K562 (cell line): ENCODE data around the gene TBR1. TPM values are rescaled to one million over a fixed set of nuclear protein-coding genes. Genes with fewer than 3 reads are reported as not detected.

ENCODE experiments used
- BRCA1 ChIP-seq, 2 experiments: fragments of 450-650 bp in 1 of 2; sonication (generic) in 1 of 2; formaldehyde crosslinking in 1 of 2; IDR thresholded peaks; 2 replicates each; pipeline versions ENCODE4 v1.5.0 to v1.6.1; 2017 to 2020; ENCODE audit warnings: mild to moderate bottlenecking in 1 of 2, missing genetic modification reagents in 1 of 2
- CBX8 ChIP-seq: fragments of 200-600 bp; sonication (generic); IDR thresholded peaks from 2 replicates; pipeline ENCODE4 v1.6.1; 2012; ENCODE audit warnings: borderline replicate concordance, mixed run types, low read depth, mild to moderate bottlenecking, moderate library complexity, mixed read lengths, low read length, control low read depth, inconsistent platforms; ENCODE audit not compliant: poor library complexity, severe bottlenecking; ENCODE audit errors: extremely low read depth
- HOXB6 ChIP-seq: fragments of 250-450 bp; sonication (Bioruptor Pico); IDR thresholded peaks from 2 replicates; pipeline ENCODE4 v1.5.1; 2022; ENCODE audit warnings: mild to moderate bottlenecking, borderline replicate concordance
- NEUROD1 ChIP-seq: fragments of 150-350 bp; IDR thresholded peaks from 2 replicates; pipeline ENCODE4 v1.6.1; 2014; ENCODE audit warnings: borderline replicate concordance, low read length, low read depth; ENCODE audit not compliant: partially characterized antibody
- PHTF2 ChIP-seq: fragments of 250-450 bp; sonication (Bioruptor Pico); IDR thresholded peaks from 2 replicates; pipeline ENCODE4 v1.5.0; 2021; ENCODE audit warnings: mild to moderate bottlenecking
- PRPF4 ChIP-seq: fragments of 200-400 bp; formaldehyde crosslinking; IDR thresholded peaks from one replicate; pipeline ENCODE4 v1.6.1; 2017; ENCODE audit warnings: low read length, low read depth, mild to moderate bottlenecking; ENCODE audit not compliant: insufficient read depth, poor library complexity, severe bottlenecking
- RBFOX2 ChIP-seq: fragments of 200-400 bp; formaldehyde crosslinking; IDR thresholded peaks from 2 replicates; pipeline ENCODE4 v1.6.1; 2017; ENCODE audit warnings: low read depth, mild to moderate bottlenecking, low read length, moderate library complexity
- RBM34 ChIP-seq: fragments of 200-400 bp; formaldehyde crosslinking; IDR thresholded peaks from 2 replicates; pipeline ENCODE4 v1.6.1; 2018; ENCODE audit warnings: low read length, borderline replicate concordance; ENCODE audit not compliant: insufficient read depth
- SMAD4 ChIP-seq: fragments of 250-450 bp; sonication (Bioruptor Pico); conservative IDR thresholded peaks from 2 replicates; pipeline ENCODE4 v1.8.0; 2021; ENCODE audit warnings: inconsistent platforms, mild to moderate bottlenecking, moderate library complexity
- TAF1 ChIP-seq: IDR thresholded peaks from 2 replicates; pipeline ENCODE4 v1.6.1; 2011; ENCODE audit warnings: mild to moderate bottlenecking, low read length, moderate library complexity; ENCODE audit not compliant: insufficient read depth, control insufficient read depth, severe bottlenecking; ENCODE audit errors: extremely low read depth
- TAF9B ChIP-seq: fragments of 450-650 bp; IDR thresholded peaks from 2 replicates; pipeline ENCODE4 v1.6.1; 2018; ENCODE audit warnings: mild to moderate bottlenecking; ENCODE audit not compliant: partially characterized antibody
- TCFL5 ChIP-seq: fragments of 250-450 bp; sonication (Bioruptor Pico); conservative IDR thresholded peaks from 2 replicates; pipeline ENCODE4 v1.6.1; 2021; ENCODE audit warnings: mild to moderate bottlenecking, moderate library complexity, matching md5 sums
- ZNF764 ChIP-seq: fragments of 250-450 bp; sonication (Bioruptor Pico); IDR thresholded peaks from 2 replicates; pipeline ENCODE4 v1.4.0; 2020; ENCODE audit warnings: low read depth, mild to moderate bottlenecking, moderate library complexity
- polyA plus RNA-seq, 8 experiments: library from polyadenylated mRNA; depleted of rRNA in 4 of 8; stranded (reverse) in 5 of 8; unstranded in 3 of 8; fragments of >200 nt; fragmentation: Nextera tagmentation in 2 of 8; fragmentation: Illumina TruSeq in 1 of 8; extraction: Ambion mirVana in 2 of 8; extraction: Trizol in 1 of 8; gene quantifications; 2 replicates each; pipeline versions ENCODE4 v1.2.1 to v1.2.3, GENCODE V29; 2011 to 2014; ENCODE audit warnings: inconsistent platforms in 1 of 8, missing spikeins in 1 of 8
- total RNA-seq, 7 experiments: library from RNA; depleted of rRNA in 6 of 7; stranded (reverse); fragments of >200 nt in 6 of 7; fragmentation: Illumina TruSeq in 2 of 7; extraction: Trizol in 2 of 7; gene quantifications; 2 replicates each; pipeline versions ENCODE4 v1.2.1 to v1.2.3, GENCODE V29; 2011 to 2021; ENCODE audit warnings: low replicate concordance in 1 of 7
- TF ChIP-seq, protein P1 (sequence below), 2 experiments: fragments of 450-650 bp; formaldehyde crosslinking in 1 of 2; IDR thresholded peaks; 2 replicates each; pipeline versions ENCODE4 v1.4.0 to v1.6.1; 2014 to 2020; ENCODE audit warnings: mild to moderate bottlenecking in 2 of 2, borderline replicate concordance in 1 of 2, low read depth in 1 of 2
- TF ChIP-seq, protein P2 (sequence below): sonication (generic); formaldehyde crosslinking; IDR thresholded peaks from 2 replicates; pipeline ENCODE4 v1.8.1; 2023; ENCODE audit warnings: mild to moderate bottlenecking, missing genetic modification reagents, moderate library complexity

TBR1 gene
- total and polyA plus RNA-seq, 9 of the 15 experiments (the other 6 are each of a cell fraction or from before 2014, with no cell fraction given) = 0.01 to 0.09 TPM; not detected in 7

- TF ChIP-seq, protein P1, sequence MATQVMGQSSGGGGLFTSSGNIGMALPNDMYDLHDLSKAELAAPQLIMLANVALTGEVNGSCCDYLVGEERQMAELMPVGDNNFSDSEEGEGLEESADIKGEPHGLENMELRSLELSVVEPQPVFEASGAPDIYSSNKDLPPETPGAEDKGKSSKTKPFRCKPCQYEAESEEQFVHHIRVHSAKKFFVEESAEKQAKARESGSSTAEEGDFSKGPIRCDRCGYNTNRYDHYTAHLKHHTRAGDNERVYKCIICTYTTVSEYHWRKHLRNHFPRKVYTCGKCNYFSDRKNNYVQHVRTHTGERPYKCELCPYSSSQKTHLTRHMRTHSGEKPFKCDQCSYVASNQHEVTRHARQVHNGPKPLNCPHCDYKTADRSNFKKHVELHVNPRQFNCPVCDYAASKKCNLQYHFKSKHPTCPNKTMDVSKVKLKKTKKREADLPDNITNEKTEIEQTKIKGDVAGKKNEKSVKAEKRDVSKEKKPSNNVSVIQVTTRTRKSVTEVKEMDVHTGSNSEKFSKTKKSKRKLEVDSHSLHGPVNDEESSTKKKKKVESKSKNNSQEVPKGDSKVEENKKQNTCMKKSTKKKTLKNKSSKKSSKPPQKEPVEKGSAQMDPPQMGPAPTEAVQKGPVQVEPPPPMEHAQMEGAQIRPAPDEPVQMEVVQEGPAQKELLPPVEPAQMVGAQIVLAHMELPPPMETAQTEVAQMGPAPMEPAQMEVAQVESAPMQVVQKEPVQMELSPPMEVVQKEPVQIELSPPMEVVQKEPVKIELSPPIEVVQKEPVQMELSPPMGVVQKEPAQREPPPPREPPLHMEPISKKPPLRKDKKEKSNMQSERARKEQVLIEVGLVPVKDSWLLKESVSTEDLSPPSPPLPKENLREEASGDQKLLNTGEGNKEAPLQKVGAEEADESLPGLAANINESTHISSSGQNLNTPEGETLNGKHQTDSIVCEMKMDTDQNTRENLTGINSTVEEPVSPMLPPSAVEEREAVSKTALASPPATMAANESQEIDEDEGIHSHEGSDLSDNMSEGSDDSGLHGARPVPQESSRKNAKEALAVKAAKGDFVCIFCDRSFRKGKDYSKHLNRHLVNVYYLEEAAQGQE (IDR thresholded peaks at IDR 0.05; ENCODE audit: borderline replicate concordance) = no peak
- TF ChIP-seq, protein P1 (CRISPR knock-in tag; IDR thresholded peaks at IDR 0.05; ENCODE audit: low read depth) = no peak
- TF ChIP-seq TCFL5 (CRISPR knock-in tag) (no peak), HOXB6 (CRISPR knock-in tag) (no peak), PHTF2 (CRISPR knock-in tag) (no peak), RBFOX2 (no peak), PRPF4 (no peak), NEUROD1 (no peak), TAF9B (no peak), RBM34 (no peak), ZNF764 (no peak), CBX8 (peak; percentile 68), SMAD4 (CRISPR knock-in tag) (no peak), BRCA1 (IDR thresholded peaks at IDR 0.05) (no peak), BRCA1 (CRISPR knock-in tag; IDR thresholded peaks at IDR 0.05) (0 out of 2 replicates have a peak, but pooled peaks have one; percentile 48), TAF1 (no peak)
- TF ChIP-seq, protein P2, sequence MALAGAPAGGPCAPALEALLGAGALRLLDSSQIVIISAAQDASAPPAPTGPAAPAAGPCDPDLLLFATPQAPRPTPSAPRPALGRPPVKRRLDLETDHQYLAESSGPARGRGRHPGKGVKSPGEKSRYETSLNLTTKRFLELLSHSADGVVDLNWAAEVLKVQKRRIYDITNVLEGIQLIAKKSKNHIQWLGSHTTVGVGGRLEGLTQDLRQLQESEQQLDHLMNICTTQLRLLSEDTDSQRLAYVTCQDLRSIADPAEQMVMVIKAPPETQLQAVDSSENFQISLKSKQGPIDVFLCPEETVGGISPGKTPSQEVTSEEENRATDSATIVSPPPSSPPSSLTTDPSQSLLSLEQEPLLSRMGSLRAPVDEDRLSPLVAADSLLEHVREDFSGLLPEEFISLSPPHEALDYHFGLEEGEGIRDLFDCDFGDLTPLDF (CRISPR knock-in tag) = no peak
Observed at GRCh38 chr2:161418715-161419637, 2.9 kb downstream of the TBR1 start (continued).
